HUES64 (cell line): ENCODE results near the gene CDH4.

Experiments
- H3K27ac ChIP-seq: 2 replicates; pipeline ENCODE4 v1.7.0; 2013; ENCODE audit warnings: low read depth, low read length, inconsistent platforms
- H3K27me3 ChIP-seq: 2 replicates; pipeline ENCODE4 v1.6.1; 2013; ENCODE audit warnings: mild to moderate bottlenecking, low read length; ENCODE audit not compliant: insufficient read depth
- H3K36me3 ChIP-seq: 2 replicates; pipeline ENCODE4 v1.6.1; 2013; ENCODE audit warnings: mild to moderate bottlenecking, low read length; ENCODE audit not compliant: insufficient read depth
- H3K4me1 ChIP-seq: 2 replicates; pipeline ENCODE4 v1.6.1; 2013; ENCODE audit warnings: mild to moderate bottlenecking, low read length, moderate library complexity; ENCODE audit not compliant: insufficient read depth
- H3K4me3 ChIP-seq: 2 replicates; pipeline ENCODE4 v1.5.1; 2013; ENCODE audit warnings: mild to moderate bottlenecking, low read length, moderate library complexity
- H3K9ac ChIP-seq: 2 replicates; pipeline ENCODE4 v1.6.1; 2013; ENCODE audit warnings: mild to moderate bottlenecking, low read depth, low read length
- H3K9me3 ChIP-seq: 2 replicates; pipeline ENCODE4 v1.6.1; 2013; ENCODE audit warnings: low read depth, low read length; ENCODE audit not compliant: insufficient read depth
- WGBS: fragments of 150-250, 120-280 bp; methylation state at CpG from one replicate; pipeline ENCODE4 v1.1.7; 2013; ENCODE audit warnings: missing lambda C conversion rate; 5-methylcytosine and 5-hydroxymethylcytosine counted together

CDH4 gene

DNA sequence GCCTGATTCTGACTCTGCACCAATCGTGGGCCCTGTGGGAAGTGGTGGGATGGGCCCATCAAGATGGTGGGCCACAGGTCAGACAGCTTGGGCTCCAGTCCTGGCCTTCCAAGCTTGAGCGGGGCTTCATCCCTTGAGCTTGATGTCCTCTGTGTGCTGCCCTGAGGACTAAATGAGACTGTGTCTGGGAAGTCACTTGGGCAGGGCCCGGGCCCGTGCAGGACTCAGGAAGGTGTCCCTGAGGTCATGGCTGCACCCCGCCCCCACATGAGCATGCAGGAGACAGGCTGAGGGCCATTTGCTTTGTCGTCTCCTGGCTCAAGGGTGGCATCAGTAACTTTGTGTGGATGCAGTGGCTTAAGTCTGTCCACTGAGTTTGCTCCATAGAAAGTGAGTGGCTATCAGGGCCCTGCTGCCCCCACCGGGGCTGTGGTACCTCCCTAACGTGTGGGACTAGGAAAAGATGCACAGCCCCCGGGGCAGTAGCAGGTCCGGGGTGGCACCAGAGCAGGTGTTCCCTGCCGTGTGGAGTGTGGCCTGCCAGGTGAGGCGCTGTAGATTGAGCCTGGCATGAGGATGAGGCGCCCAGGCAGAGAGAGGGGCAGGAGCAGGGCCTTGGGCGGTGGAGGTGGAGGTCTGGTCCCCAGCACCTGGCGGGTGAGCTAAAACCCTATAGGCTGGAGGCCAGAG is 515.0 kb downstream of the CDH4 start:
- H3K4me3 ChIP-seq = no peak overlapping the region
- no peak overlapping the region for H3K9ac ChIP-seq
- no peaks in the 10 kb centered on the region for H3K36me3 ChIP-seq
- 91% methylated on average over 15 of the region's 15 CpGs for WGBS
- H3K9me3 ChIP-seq = no peaks in the 10 kb centered on the region
- H3K4me1 ChIP-seq = no peaks in the 10 kb centered on the region
- no peak overlapping the region for H3K27ac ChIP-seq
- H3K27me3 ChIP-seq = no peaks in the 10 kb centered on the region

DNA sequence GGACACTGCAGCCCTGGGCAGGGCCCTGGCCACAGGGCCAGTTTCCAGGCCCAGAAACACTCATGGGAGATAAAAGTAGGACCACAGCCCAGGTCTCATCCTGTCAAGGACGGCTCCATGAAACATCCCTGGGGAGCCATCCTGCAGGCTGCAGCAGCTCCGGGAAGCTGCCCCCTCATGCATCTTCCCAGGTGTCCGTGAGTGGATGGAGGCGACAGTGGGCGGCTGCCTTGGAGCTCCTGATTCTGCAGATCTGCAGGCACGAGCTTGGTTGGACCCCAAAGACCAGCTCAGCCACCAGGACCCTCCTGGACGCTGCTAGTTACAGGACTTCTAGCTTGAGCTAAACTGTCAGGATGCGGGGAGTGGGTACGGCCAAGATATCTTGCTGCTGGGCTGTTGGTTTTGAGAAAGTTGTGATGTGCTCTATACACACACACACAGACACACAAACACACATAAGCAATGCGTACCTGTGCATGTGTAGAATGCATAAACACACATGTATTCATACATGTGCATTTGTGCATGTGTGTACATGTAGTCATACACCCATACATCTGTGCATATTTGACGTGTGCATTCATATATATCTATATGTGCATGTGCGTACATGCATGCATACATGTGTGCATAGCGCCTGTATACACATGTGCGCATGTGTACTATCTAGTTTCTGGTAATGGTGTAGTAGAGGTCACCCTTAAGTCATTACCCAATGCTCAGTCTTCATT is 515.9 kb downstream of the CDH4 start:
- Histone ChIP-seq H3K4me3 (no peak overlapping the region), H3K9ac (no peak overlapping the region)

GRCh38 chr20:61768571-61769285 is 516.7 kb downstream of the CDH4 start:
- Histone ChIP-seq H3K9me3 (no peaks in the 10 kb centered on the region), H3K27me3 (no peaks in the 10 kb centered on the region), H3K27ac (no peak overlapping the region), H3K36me3 (no peaks in the 10 kb centered on the region), H3K4me3 (no peak overlapping the region), H3K4me1 (no peaks in the 10 kb centered on the region), H3K9ac (no peak overlapping the region)
- 82% methylated on average over 16 of the region's 16 CpGs for WGBS

More for the DNA sequence above, 515.9 kb downstream of the CDH4 start:
- H3K4me1 ChIP-seq = no peaks in the 10 kb centered on the region
- H3K27ac ChIP-seq = no peak overlapping the region
- WGBS = 87% methylated on average over 13 of the region's 14 CpGs
- no peaks in the 10 kb centered on the region for H3K36me3 ChIP-seq
- no peaks in the 10 kb centered on the region for H3K9me3 ChIP-seq
- no peaks in the 10 kb centered on the region for H3K27me3 ChIP-seq

DNA sequence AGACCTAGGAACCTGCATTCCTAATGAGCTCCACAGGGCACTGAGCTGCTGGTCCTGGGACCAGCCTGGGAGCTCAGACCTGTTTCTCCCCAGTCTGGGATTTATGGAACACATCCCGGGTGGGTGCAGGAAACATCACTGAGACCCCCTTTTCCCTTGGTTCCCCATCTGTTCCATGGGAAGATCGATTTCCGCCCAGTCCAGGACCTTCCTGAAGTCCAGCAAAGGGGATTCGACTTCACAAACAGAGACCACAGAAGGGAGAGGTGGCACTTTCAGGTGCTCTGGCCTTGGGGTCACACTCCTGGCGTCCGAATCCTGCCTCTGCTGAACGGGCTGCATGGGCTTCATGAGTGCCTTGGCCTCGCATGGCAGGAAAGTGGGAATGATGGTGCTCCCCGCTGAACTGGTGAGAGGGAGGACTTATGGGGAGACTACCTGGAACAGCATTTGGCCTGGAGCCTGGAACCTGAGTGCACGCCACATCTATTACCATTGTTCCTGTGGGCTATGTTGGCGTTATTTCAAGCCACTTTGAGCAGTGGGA is 517.3 kb downstream of the CDH4 start:
- 87% methylated on average over 11 of the region's 11 CpGs for WGBS
- Histone ChIP-seq H3K27ac (no peak overlapping the region), H3K9me3 (no peaks in the 10 kb centered on the region), H3K4me3 (no peak overlapping the region), H3K4me1 (no peaks in the 10 kb centered on the region), H3K27me3 (no peaks in the 10 kb centered on the region), H3K9ac (no peak overlapping the region), H3K36me3 (no peaks in the 10 kb centered on the region)

DNA sequence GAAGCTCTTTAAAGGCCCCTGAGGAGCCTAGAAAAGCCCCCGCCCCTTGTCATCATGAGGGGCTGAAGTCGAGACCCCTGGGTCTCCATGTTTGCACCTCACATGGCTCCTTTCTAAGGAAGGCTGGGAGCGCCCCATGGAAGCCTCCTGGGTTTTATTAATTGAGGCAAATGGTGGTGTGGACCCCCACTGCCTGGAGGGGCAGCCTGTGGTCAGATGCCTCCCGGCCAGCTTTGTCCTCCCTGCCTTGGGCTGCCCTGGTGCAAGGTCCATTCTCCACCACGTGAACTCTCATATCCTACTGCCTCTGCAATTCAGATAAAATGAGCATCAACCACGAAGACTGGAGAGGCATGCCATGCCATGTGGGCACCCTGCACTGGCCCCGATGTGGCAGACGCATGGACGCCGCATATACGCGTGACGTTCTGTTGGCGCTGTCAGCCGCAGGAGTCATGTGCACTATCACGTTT is 518.1 kb downstream of the CDH4 start:
- 94% methylated on average over 16 of the region's 16 CpGs for WGBS
- Histone ChIP-seq H3K27ac (no peak overlapping the region), H3K4me1 (no peaks in the 10 kb centered on the region), H3K4me3 (no peak overlapping the region), H3K9me3 (no peaks in the 10 kb centered on the region), H3K9ac (no peak overlapping the region), H3K36me3 (no peaks in the 10 kb centered on the region), H3K27me3 (no peaks in the 10 kb centered on the region)

- Histone ChIP-seq H3K9ac (no peak overlapping the region), H3K4me1 (no peaks in the 10 kb centered on the region), H3K27ac (no peak overlapping the region), H3K27me3 (no peaks in the 10 kb centered on the region), H3K4me3 (no peak overlapping the region), H3K9me3 (no peaks in the 10 kb centered on the region), H3K36me3 (no peaks in the 10 kb centered on the region)
- 83% methylated on average over 8 of the region's 8 CpGs for WGBS
These were observed 519.8 kb downstream of the CDH4 start for GRCh38 chr20:61771805-61772350.

DNA sequence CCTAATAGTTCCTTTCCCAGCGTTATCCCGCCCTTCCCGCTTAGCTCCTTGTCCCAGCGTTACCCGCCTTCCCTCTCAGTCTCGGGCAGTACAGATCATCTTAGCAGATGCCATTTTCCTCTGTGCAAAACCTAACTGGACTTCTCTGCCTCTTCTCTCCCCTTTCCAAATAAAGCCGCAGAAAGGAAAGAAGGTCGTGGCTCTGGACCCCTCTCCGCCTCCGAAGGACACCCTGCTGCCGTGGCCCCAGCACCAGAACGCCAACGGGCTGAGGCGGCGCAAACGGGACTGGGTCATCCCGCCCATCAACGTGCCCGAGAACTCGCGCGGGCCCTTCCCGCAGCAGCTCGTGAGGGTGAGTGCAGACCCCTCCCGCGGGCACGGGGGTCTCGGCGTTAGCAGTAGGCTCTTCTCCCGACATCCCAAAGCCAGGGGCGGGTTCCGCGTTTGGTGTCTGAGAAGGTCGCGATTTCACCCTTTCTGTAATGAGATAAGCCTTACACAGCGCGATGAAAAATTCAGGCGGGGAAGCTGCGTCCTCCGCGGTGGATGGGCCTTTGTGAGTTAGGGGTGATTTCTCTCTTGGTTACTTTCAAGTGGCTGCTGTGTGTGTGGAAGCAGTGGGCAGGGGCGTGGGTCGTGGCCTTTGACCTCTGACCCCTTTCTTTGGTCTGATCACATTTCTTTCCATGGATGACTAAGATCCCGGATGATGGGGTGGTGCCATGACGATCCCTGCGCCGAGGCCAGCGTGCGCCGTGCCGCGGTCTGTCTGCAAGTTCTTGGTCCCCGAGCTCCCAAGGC is 521.0 kb downstream of the CDH4 start:
- H3K9me3 ChIP-seq = no peaks in the 10 kb centered on the region
- H3K36me3 ChIP-seq = no peaks in the 10 kb centered on the region
- no peak overlapping the region for H3K9ac ChIP-seq
- no peaks in the 10 kb centered on the region for H3K4me1 ChIP-seq
- no peak overlapping the region for H3K4me3 ChIP-seq
- H3K27me3 ChIP-seq = no peaks in the 10 kb centered on the region
- H3K27ac ChIP-seq = no peak overlapping the region
- WGBS = 95% methylated on average over 53 of the region's 53 CpGs

DNA sequence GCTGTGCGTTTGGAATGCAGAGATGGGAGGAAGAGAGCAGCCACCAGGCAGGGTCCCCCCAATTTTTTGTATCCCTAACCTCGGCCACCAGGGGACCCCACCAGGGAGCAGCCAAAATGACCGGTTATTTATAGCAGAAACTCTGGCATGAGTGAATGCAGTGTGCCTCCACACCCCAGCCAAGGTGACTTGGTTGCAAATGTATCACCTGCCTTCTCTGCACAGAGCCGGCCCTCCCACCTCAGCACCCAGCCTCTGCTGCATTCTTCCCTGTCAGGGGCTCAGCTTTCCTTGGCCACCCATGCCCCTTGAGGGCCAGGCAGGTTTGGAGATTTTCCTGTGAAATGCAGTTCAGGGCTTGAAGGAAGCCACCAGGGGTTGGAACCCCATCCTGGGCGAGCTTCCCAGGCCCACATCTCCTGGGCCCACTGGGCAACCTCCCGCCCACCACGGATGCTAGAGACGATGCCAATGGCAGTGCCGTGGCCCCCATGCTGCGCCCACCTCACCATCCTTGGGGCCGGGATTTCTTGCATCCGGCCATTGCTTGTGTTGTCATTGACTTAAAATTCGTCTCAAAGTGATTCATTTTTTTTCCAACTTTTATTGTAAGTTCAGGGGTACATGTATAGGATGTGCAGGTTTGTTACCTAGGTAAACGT is 522.0 kb downstream of the CDH4 start:
- Histone ChIP-seq H3K4me3 (no peak overlapping the region), H3K9me3 (no peaks in the 10 kb centered on the region), H3K36me3 (no peaks in the 10 kb centered on the region), H3K4me1 (no peaks in the 10 kb centered on the region), H3K27me3 (no peaks in the 10 kb centered on the region), H3K9ac (no peak overlapping the region), H3K27ac (no peak overlapping the region)
- 82% methylated on average over 14 of the region's 14 CpGs for WGBS

DNA sequence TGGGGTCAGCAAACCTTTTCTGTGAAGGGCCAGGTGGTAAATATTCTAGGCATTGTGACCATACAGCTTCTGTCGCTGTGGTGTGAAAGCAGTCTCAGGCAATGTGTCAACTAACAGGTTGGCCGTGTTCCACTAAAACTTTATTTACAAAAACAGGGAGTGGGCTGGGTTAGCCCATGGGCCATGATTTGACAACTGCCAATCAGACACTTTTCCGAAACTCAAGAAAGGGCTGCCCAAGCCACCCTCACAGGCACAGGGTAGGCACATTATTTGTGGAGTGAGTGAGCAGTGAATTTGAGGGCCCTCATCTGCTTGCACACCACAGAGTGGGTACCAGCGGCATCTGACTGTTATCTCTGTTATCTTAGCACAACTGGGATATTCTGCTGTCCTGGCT is 523.4 kb downstream of the CDH4 start:
- H3K4me3 ChIP-seq = no peak overlapping the region

DNA sequence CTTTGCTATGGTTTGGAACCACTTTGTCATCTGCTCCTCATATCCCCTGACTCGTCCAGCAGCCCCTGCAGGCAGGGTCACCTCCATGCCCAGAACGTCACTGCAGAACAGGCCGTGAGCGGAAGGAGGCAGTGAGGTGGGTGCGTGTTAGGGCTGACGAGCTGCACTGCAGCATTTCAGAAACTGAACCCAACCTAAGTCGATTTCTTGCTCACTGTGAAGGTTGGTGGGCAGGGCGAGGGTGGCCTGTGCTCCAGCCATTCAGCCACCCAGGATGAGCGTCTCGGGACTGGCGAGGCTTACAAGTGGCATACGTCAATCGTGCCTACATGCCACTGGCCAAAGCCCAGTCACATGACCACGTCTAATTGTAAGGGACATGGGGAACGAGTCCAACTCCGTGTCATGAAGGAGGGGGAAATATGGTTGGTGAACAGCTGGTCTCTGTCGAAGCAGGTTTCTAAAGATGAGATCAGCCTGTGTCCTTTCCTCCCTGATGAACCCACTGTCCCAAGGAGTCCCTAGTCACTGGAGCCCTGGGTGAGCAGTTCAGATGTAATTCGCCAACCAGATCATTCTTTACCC is 524.5 kb downstream of the CDH4 start:
- Histone ChIP-seq H3K4me1 (no peaks in the 10 kb centered on the region), H3K36me3 (no peaks in the 10 kb centered on the region), H3K27me3 (no peaks in the 10 kb centered on the region), H3K9me3 (no peaks in the 10 kb centered on the region), H3K27ac (no peak overlapping the region), H3K9ac (no peak overlapping the region), H3K4me3 (no peak overlapping the region)
- WGBS = 86% methylated on average over 18 of the region's 18 CpGs

More for the DNA sequence above, 523.4 kb downstream of the CDH4 start:
- 92% methylated on average over 4 of the region's 4 CpGs for WGBS
- H3K27me3 ChIP-seq = no peaks in the 10 kb centered on the region
- no peaks in the 10 kb centered on the region for H3K36me3 ChIP-seq
- H3K27ac ChIP-seq = no peak overlapping the region
- no peaks in the 10 kb centered on the region for H3K9me3 ChIP-seq
- H3K4me1 ChIP-seq = no peaks in the 10 kb centered on the region
- no peak overlapping the region for H3K9ac ChIP-seq
